A673 (cell line): ENCODE results near the gene FNIP1. TPM values are rescaled to one million over a fixed set of nuclear protein-coding genes. Genes with fewer than 3 reads are reported as not detected.

Experiments used
- BruUV-seq: library from RNA; stranded (reverse); fragments of 400-500 nt; replicated peaks from 2 replicates; lab custom pipeline; 2021; lab: Mats Ljungman, UMichigan
- CTCF ChIA-PET: fragments of 300-600 bp; sonication (Branson Sonifier 250); formaldehyde crosslinking; loops from one replicate; lab custom pipeline; 2022; ENCODE audit warnings: antibody characterized with exemption; lab: Charles Lee
- POLR2A ChIA-PET: fragments of 300-600 bp; sonication (Branson Sonifier 250); formaldehyde crosslinking; loops from one replicate; lab custom pipeline; 2022; ENCODE audit warnings: antibody characterized with exemption; ENCODE audit not compliant: low non-redundant PET; lab: Charles Lee
- DNase-seq: peaks from one replicate; pipeline ENCODE4 v3.0.0-alpha.2; 2015; ENCODE audit warnings: low spot score
- H3K27ac ChIP-seq: fragments of 200-600 bp; sonication (generic); 2 replicates; pipeline ENCODE4 v1.5.1; 2016; ENCODE audit warnings: mixed run types, low read depth, mild to moderate bottlenecking, mixed read lengths, antibody characterized with exemption, low read length; ENCODE audit not compliant: poor library complexity, severe bottlenecking
- H3K27me3 ChIP-seq: fragments of 200-600 bp; sonication (generic); replicated peaks from 2 replicates; pipeline ENCODE4 v1.6.1; 2017; ENCODE audit warnings: mixed run types, low read depth, mild to moderate bottlenecking, mixed read lengths, antibody characterized with exemption, low read length; ENCODE audit not compliant: insufficient read depth, poor library complexity
- H3K36me3 ChIP-seq: fragments of 200-600 bp; sonication (generic); 2 replicates; pipeline ENCODE4 v1.6.1; 2016; ENCODE audit warnings: mixed run types, mild to moderate bottlenecking, mixed read lengths, antibody characterized with exemption, low read length; ENCODE audit not compliant: insufficient read depth, poor library complexity, severe bottlenecking
- H3K4me1 ChIP-seq: fragments of 200-600 bp; sonication (generic); 2 replicates; pipeline ENCODE4 v1.6.1; 2017; ENCODE audit warnings: mixed run types, mild to moderate bottlenecking, mixed read lengths, antibody characterized with exemption, low read length; ENCODE audit not compliant: insufficient read depth, poor library complexity, severe bottlenecking
- H3K4me3 ChIP-seq: fragments of 200-600 bp; sonication (generic); 2 replicates; pipeline ENCODE4 v1.5.1; 2016; ENCODE audit warnings: low read depth, mixed run types, mild to moderate bottlenecking, mixed read lengths, low read length; ENCODE audit not compliant: poor library complexity, severe bottlenecking
- H3K9me3 ChIP-seq: fragments of 200-600 bp; sonication (generic); 2 replicates; pipeline ENCODE4 v1.6.1; 2016; ENCODE audit warnings: mixed run types, low read depth, mild to moderate bottlenecking, mixed read lengths, antibody characterized with exemption, low read length; ENCODE audit not compliant: poor library complexity, severe bottlenecking
- EZH2 ChIP-seq: fragments of 200-600 bp; sonication (generic); IDR thresholded peaks from 2 replicates; pipeline ENCODE4 v1.6.1; 2017; ENCODE audit warnings: borderline replicate concordance, low read depth, mild to moderate bottlenecking, mixed read lengths, antibody characterized with exemption, low read length; ENCODE audit not compliant: poor library complexity, severe bottlenecking
- intact Hi-C: fragments of 100-400 bp; cut with micrococcal nuclease; formaldehyde crosslinking; loops from one replicate; pipeline ENCODE4 v1.10.0; 2022; ENCODE audit not compliant: unreplicated experiment
- total RNA-seq: library from RNA; stranded (reverse); gene quantifications from 2 replicates; pipeline ENCODE4 v1.2.3, GENCODE V29; 2021
- TF ChIP-seq, protein P1 (sequence below): fragments of 300-800, 200-600 bp; sonication (generic); conservative IDR thresholded peaks from 2 replicates; pipeline ENCODE4 v1.5.1; 2017; ENCODE audit warnings: low read depth, mild to moderate bottlenecking, antibody characterized with exemption, low read length, moderate library complexity, mixed read lengths

The FNIP1 gene
- total RNA-seq, 1 experiment from 2014 or later, result 22.9 TPM

DNA sequence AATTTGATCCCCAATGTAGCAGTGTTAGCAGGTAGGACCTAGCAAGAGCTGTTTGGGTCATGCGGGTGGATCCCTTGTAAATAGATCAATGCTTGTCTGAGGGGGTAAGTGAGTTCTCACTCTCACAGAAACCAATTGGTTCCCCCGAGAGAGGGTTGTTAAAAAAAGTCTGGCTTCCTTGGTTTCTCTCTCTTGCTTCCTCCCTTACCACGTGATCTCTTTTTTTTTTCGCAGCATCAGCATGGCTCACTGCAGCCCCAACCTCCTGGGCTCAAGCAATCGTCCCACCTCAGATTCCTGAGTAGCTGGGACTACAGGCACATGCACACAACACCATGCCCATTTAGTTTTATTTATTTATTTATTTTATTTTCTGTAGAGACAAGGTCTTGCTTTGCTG lies 188.2 kb downstream of the FNIP1 start:
- Histone ChIP-seq H3K36me3 (no peaks in the 10 kb centered on the region), H3K9me3 (no peaks in the 10 kb centered on the region), H3K4me3 (no peak overlapping the region), H3K4me1 (no peaks in the 10 kb centered on the region), H3K27me3 (no peaks in the 10 kb centered on the region), H3K27ac (no peak overlapping the region)
- DNase-seq, result no peak
- TF ChIP-seq, protein P1, sequence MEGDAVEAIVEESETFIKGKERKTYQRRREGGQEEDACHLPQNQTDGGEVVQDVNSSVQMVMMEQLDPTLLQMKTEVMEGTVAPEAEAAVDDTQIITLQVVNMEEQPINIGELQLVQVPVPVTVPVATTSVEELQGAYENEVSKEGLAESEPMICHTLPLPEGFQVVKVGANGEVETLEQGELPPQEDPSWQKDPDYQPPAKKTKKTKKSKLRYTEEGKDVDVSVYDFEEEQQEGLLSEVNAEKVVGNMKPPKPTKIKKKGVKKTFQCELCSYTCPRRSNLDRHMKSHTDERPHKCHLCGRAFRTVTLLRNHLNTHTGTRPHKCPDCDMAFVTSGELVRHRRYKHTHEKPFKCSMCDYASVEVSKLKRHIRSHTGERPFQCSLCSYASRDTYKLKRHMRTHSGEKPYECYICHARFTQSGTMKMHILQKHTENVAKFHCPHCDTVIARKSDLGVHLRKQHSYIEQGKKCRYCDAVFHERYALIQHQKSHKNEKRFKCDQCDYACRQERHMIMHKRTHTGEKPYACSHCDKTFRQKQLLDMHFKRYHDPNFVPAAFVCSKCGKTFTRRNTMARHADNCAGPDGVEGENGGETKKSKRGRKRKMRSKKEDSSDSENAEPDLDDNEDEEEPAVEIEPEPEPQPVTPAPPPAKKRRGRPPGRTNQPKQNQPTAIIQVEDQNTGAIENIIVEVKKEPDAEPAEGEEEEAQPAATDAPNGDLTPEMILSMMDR, result no peak
- no peak for TF ChIP-seq EZH2
- CTCF ChIA-PET, result no interaction called here
- POLR2A ChIA-PET, result no interaction called here
- intact Hi-C loops, result no loop called here
- no TSS peak for BruUV-seq

DNA sequence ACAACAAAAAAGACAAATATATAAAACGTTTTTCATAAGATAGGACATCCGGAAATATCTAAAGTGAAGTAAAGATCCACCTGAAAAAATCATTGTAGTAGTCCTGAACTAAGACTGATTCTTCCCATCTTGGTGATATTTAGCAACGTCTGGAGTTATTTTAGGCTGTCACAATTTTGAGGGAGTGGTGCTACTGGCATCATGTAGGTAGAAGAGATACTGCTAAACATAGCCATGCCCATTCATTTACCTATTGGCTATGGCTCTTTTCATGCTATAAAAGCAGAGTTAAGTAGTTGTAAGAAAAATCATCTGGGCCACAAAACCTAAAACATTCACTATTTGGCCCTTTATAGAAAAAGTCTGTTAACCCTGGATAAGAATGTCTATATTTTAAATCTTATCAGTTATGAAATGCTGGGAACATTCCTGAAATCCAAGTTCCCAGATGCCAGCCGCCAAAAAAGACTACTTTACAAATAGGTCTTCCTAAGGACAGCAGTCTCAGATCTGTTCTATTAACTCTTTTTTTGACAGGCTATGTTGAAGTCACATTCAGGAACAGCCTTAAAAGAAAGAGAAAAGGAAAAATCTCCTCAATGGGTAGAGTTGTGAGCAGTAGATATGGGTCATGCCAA lies 188.8 kb downstream of the FNIP1 start:
- CTCF ChIA-PET, result no interaction called here
- TF ChIP-seq EZH2, result no peak
- TF ChIP-seq, protein P1, result no peak
- intact Hi-C loops, result no loop called here
- DNase-seq, result no peak
- Histone ChIP-seq H3K36me3 (no peaks in the 10 kb centered on the region), H3K4me3 (no peak overlapping the region), H3K9me3 (no peaks in the 10 kb centered on the region), H3K27ac (no peak overlapping the region), H3K4me1 (no peaks in the 10 kb centered on the region), H3K27me3 (no peaks in the 10 kb centered on the region)
- BruUV-seq, result no TSS peak
- POLR2A ChIA-PET, result no interaction called here

DNA sequence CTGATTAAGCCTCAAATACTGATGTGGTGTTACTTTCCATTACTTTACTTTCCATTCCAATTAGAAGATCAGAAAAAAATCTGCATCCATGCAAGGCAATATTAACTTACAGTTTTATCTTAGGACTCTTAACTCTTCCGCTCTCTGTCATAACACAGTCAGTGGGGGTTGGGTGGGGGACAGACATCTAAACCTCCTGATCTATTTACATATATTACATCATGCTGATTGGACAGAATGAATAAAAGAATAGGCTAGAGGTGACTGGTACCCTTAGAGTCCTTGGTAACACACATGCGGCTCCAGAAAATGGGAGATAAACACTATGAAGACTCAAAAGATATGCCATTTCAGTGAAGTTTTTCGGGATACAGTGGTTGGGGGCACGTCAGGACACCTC lies 189.4 kb downstream of the FNIP1 start:
- ChIA-PET CTCF (no interaction called here), POLR2A (no interaction called here)
- no peaks in the 10 kb centered on the region for H3K27me3 ChIP-seq
- TF ChIP-seq EZH2, result no peak
- TF ChIP-seq, protein P1, result no peak
- no TSS peak for BruUV-seq
- no peak overlapping the region for H3K4me3 ChIP-seq
- no peaks in the 10 kb centered on the region for H3K9me3 ChIP-seq
- intact Hi-C loops, result no loop called here
- H3K4me1 ChIP-seq, result no peaks in the 10 kb centered on the region
- DNase-seq, result no peak
- H3K36me3 ChIP-seq, result no peaks in the 10 kb centered on the region
- no peak overlapping the region for H3K27ac ChIP-seq
